Panc1 (cell line): Measurements from ENCODE around the gene CYTH4.

Source experiments
- POLR2AphosphoS5 ChIP-seq: IDR thresholded peaks from 2 replicates; pipeline ENCODE4 v1.6.1; 2012; ENCODE audit warnings: mild to moderate bottlenecking, low read depth, low read length, moderate library complexity
- SIN3A ChIP-seq: IDR thresholded peaks from 2 replicates; pipeline ENCODE4 v1.6.1; 2012; ENCODE audit warnings: low read depth, mild to moderate bottlenecking, low read length, moderate library complexity, borderline replicate concordance; ENCODE audit not compliant: insufficient read depth
- TCF7L2 ChIP-seq: IDR thresholded peaks from 2 replicates; pipeline ENCODE4 v1.6.1; 2011; ENCODE audit warnings: mild to moderate bottlenecking, low read depth, low read length, inconsistent platforms
- TF ChIP-seq, protein P1 (sequence below): fragments of 450-650 bp; IDR thresholded peaks from 2 replicates; pipeline ENCODE4 v1.5.1; 2017; ENCODE audit warnings: mild to moderate bottlenecking

DNA sequence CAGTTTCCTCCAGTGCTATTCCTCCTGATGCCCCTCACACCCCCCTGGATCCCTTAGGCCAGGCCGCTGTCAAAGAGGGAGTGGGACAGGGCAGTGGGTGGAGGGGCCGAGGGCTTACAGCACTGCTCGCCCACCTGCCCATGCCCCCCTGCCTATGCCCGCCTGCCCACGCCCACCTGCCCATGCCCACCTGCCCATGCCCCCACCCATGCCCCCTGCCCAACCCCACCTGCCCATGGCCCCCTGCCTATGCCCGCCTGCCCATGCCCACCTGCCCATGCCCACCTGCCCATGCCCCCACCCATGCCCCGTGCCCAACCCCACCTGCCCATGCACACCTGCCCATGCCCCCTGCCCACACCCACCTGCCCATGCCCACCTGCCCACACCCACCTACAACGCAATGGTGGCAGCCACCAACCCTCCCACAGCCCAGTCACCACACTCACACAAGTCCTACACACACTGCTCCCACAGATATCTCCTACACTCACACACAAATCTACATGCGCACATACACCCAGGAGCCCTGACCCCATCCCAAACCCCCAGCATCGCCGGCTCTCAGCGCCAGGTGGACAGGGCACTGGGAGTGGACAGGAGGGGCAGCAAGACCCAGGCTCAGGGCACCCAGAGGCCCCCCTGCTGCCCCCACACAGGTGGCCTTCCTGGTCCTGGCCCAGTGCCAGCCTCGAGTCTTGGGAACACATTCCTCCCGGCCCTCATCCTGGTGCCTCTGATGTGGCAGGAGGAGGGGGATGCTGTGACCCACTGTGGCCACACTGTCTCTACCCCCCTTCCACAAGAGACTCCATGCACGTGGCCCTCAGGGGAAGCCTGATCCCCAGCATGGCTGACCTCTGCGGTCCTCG is 61.8 kb downstream of the CYTH4 start:
- TF ChIP-seq SIN3A (no peak), POLR2AphosphoS5 (no peak), TCF7L2 (no peak)
- TF ChIP-seq, protein P1, sequence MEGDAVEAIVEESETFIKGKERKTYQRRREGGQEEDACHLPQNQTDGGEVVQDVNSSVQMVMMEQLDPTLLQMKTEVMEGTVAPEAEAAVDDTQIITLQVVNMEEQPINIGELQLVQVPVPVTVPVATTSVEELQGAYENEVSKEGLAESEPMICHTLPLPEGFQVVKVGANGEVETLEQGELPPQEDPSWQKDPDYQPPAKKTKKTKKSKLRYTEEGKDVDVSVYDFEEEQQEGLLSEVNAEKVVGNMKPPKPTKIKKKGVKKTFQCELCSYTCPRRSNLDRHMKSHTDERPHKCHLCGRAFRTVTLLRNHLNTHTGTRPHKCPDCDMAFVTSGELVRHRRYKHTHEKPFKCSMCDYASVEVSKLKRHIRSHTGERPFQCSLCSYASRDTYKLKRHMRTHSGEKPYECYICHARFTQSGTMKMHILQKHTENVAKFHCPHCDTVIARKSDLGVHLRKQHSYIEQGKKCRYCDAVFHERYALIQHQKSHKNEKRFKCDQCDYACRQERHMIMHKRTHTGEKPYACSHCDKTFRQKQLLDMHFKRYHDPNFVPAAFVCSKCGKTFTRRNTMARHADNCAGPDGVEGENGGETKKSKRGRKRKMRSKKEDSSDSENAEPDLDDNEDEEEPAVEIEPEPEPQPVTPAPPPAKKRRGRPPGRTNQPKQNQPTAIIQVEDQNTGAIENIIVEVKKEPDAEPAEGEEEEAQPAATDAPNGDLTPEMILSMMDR, result no peak
